Astrocyte of the cerebellum (primary cell): Measurements from ENCODE around the gene CHCHD6.
A peak's percentile ranks its signal among the peaks of the same experiment; 100 is the strongest.

Experiments used
- DNase-seq: peaks from one replicate; pipeline ENCODE4 v3.0.0-alpha.2; 2011; ENCODE audit warnings: low read depth
- H3K4me3 ChIP-seq: 2 replicates; pipeline ENCODE4 v1.5.1; 2011; ENCODE audit warnings: mild to moderate bottlenecking, low read depth, low read length, moderate library complexity
- in situ Hi-C: cut with HindIII; loops from 2 replicates; pipeline ENCODE4 v1.10.0; 2017; ENCODE audit warnings: low sequenced_read_pairs
- TF ChIP-seq, protein P1 (sequence below): IDR thresholded peaks from 2 replicates; pipeline ENCODE4 v1.5.1; 2012; ENCODE audit warnings: low read length, low read depth, moderate library complexity, mild to moderate bottlenecking; ENCODE audit errors: missing control alignments

The CHCHD6 gene

DNA sequence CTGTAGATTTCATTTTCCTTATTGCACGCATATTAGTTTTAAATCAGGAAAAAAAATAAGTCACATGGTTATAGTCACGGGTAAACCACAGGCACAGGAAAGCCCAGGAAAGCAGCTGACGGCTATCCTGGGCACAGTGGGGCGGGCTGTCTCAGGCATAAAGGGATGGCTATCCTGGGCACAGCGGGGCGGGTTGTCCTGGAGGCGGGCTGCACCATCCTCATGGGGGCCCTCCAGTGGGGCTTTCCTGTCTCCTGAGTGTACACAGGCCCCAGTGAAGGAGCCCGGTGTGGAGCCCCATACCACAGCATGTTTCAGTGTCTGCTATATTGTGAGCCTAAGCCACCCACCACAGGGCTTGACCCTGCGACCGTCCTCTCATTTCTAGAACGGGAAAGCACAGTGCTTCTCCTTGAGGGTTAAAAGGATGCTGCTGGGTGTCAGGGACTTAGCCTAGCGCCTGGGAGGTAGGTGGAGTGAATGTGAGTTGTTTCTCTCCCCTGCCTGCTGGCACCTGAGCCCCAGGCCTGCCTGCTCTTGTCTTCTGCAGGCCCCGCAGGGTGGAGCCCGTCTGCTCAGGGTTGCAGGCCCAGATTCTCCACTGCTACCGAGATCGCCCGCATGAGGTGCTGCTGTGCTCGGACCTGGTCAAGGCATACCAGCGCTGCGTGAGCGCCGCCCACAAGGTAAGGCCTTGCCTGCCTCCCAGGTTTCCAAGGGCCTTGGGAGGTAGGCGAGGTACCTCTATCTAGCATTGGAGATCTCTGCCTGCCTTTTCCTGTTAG is 253.0 kb downstream of the CHCHD6 start:
- in situ Hi-C loops, result no loop called here
- no peak overlapping the region for H3K4me3 ChIP-seq
- TF ChIP-seq, protein P1, sequence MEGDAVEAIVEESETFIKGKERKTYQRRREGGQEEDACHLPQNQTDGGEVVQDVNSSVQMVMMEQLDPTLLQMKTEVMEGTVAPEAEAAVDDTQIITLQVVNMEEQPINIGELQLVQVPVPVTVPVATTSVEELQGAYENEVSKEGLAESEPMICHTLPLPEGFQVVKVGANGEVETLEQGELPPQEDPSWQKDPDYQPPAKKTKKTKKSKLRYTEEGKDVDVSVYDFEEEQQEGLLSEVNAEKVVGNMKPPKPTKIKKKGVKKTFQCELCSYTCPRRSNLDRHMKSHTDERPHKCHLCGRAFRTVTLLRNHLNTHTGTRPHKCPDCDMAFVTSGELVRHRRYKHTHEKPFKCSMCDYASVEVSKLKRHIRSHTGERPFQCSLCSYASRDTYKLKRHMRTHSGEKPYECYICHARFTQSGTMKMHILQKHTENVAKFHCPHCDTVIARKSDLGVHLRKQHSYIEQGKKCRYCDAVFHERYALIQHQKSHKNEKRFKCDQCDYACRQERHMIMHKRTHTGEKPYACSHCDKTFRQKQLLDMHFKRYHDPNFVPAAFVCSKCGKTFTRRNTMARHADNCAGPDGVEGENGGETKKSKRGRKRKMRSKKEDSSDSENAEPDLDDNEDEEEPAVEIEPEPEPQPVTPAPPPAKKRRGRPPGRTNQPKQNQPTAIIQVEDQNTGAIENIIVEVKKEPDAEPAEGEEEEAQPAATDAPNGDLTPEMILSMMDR, result no peak
- no peak for DNase-seq

DNA sequence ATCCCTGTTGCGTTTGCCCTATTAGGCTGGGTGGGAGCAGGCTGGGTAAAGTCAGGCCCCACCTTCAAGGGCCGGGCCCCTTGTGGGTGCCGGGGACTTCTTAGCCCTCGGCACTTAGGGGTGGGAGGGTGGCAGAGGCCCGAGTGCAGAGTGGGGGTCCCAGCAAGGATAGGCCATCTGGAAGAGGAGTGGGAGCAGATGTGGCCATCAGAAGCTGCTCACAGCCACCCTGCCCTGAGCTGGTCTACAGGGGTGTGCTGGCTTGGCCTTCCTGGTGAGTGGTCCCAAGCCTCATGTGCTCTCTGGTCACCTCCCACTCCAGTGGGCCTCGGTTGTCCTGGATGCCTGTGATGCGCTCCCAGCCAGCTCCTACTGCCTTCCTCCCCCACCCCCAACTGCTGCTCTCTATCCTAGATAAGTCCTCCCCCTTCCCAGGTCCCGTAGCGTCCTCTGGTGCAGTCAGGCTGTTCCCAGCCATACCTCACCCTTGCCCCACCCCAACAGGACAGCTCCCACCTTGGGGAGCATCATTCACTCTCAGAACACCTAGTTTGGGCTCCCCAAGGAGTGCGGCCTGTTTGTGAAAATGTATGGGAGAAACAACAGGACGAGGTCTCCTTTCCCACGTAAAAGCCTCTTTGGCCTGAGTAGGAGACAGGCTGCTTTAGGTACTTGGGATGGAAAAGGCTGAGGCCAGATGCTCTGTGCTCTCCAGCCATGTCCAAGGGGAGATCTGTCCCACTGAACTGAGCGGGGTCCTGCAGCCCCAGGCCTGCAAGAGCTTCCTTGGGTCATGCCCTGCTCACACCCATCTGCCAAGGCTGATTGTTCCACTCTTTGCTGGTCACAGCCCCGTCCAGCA is 254.0 kb downstream of the CHCHD6 start:
- DNase-seq, result no peak
- H3K4me3 ChIP-seq, result no peak overlapping the region
- in situ Hi-C loops, result no loop called here
- TF ChIP-seq, protein P1, result no peak

DNA sequence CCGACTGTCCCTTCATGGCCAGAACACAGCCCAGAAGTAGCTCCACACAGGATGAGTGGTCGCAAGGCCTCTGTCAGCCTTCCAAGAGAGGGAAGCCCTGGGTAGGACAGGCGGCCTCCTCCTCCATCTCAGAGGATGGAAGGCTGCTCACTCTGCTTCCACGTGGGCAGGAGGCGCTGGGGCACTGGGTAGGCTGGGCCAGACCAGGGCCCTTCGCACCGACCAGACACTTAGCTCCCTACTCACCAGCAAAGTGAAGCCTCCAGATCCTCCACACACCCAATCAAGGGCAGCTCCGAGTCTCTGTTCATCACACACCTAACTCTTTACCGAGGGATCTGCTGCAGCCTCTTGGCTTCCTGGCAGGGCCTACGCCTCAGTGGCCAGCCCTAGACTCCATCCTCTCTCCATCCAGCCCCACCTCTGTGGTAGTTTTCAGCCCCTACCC is 254.6 kb downstream of the CHCHD6 start:
- DNase-seq, result no peak
- TF ChIP-seq, protein P1, result no peak
- no peak overlapping the region for H3K4me3 ChIP-seq
- in situ Hi-C loops, result no loop called here

DNA sequence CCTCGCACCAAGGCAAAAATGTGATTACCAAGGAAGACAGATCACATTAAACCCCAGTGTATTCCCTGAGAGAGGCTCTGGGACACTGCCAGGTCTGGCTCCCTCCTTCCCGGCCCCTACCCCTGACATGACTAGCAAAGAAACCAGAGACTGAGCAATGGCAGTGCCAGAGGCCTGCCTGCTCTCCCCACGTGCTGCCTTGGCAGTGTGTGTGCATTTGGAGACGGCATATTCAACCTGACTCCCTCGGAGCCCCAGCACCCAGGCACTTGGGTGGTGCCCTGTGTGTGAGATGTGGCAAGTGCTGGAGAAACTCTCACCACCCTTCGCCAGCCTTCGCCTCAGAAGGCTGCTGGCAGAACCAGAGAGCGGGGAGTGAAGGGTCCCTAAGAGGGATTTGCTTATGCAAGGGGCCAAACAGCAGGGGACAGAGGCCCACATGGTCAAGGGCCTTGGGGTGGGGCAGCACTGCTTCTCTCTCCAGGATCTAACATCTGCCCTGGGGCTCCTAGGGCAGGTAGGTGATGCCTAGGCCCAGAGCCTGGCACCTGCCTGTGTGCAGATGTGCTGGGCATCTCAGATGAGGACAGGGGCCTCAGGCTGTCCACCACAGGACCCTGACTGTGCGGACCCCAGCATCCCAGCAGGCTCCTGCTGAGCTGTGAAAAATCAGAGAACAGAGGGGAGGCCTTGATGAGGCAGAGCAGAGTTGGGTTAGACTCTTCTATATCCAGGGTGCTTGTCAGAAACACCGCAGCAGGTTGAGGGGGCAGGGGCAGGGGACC is 255.3 kb downstream of the CHCHD6 start:
- TF ChIP-seq, protein P1, result no peak
- DNase-seq, result no peak
- in situ Hi-C loops, result no loop called here
- H3K4me3 ChIP-seq, result no peak overlapping the region

DNA sequence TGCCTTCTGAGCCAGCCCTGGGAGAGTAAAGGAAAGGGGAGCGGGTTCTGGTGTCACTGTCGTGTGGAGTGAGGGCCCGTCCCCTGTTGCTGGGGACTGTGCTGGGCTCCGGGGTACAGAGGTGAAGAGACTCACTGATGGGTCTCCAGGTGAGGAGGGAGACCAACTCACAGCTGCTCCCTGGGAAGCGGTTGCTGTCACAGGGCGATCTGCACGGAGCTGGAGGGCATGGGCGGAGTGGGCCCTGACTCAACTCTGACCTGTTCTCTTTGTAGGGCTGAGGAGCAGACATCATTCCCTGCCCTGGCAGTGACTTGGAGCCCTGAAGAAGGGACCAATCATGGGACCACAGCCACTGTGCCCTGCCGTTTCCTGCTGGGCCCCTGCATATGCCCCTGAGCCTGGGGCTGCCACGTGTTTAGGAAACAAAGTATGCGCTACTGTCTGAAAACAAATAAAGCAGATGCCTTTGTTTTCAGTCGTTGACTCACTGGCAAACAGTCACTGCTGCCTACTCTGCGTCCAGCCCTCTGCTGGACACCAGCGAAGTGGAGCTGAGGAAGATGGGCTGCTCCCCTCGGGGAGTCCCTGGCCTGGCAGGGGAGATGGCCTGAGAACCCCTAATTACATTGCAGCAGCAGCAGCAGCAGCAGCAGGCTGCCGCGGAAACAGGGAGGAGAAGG is 256.0 kb downstream of the CHCHD6 start:
- peak; percentile 27 for DNase-seq
- TF ChIP-seq, protein P1, result peak; percentile 66
- in situ Hi-C loops, result no loop called here
- H3K4me3 ChIP-seq, result no peak overlapping the region
